IMR-90 (cell line): ENCODE measurements around the gene SIM2. TPM values are rescaled to one million over a fixed set of nuclear protein-coding genes. Genes with fewer than 3 reads are reported as not detected.

ENCODE experiments used
- ATAC-seq: fragments of 200-7000 bp; cut with Tn5 transposase; 2 replicates; pipeline ENCODE4 v1.9.1; 2020; ENCODE audit warnings: low read depth, mild to moderate bottlenecking, moderate library complexity
- BruUV-seq: library from RNA; stranded (reverse); fragments of 400-500 nt; replicated peaks from 2 replicates; lab custom pipeline; 2021; lab: Mats Ljungman, UMichigan
- CTCF ChIA-PET: fragments of 300-600 bp; formaldehyde crosslinking; extraction: SDS; loops from one replicate; lab custom pipeline; 2021; ENCODE audit warnings: antibody characterized with exemption; lab: Yijun Ruan, JAX
- POLR2A ChIA-PET: fragments of 300-600 bp; sonication (Branson Sonifier 250); formaldehyde crosslinking; loops from one replicate; lab custom pipeline; 2022; ENCODE audit warnings: antibody characterized with exemption; ENCODE audit not compliant: unreplicated experiment; lab: Charles Lee
- DNase-seq: peaks from one replicate; pipeline ENCODE4 v3.0.0; 2013
- H2AFZ ChIP-seq: replicated peaks from 2 replicates; pipeline ENCODE3; 2013; ENCODE audit warnings: low read length, mild to moderate bottlenecking; ENCODE audit not compliant: poor library complexity
- H2AK5ac ChIP-seq: 2 replicates; pipeline ENCODE4 v1.6.1; 2013; ENCODE audit warnings: low read depth, low read length, inconsistent platforms
- H2AK9ac ChIP-seq: replicated peaks from 2 replicates; pipeline ENCODE3; 2013; ENCODE audit warnings: mild to moderate bottlenecking, low read depth, low read length, moderate library complexity; ENCODE audit not compliant: poor library complexity
- H2BK120ac ChIP-seq: 2 replicates; pipeline ENCODE4 v1.6.1; 2013; ENCODE audit warnings: low read depth, low read length, inconsistent platforms
- H2BK15ac ChIP-seq: 3 replicates; pipeline ENCODE4 v1.6.1; 2013; ENCODE audit warnings: low read depth, low read length, inconsistent platforms
- H2BK20ac ChIP-seq: 2 replicates; pipeline ENCODE4 v1.6.1; 2013; ENCODE audit warnings: low read depth, mild to moderate bottlenecking, inconsistent platforms, low read length, moderate library complexity
- H2BK5ac ChIP-seq: 2 replicates; pipeline ENCODE4 v1.6.1; 2013; ENCODE audit warnings: mild to moderate bottlenecking, low read depth, low read length, inconsistent platforms; ENCODE audit not compliant: poor library complexity, severe bottlenecking
- H3K14ac ChIP-seq: replicated peaks from 2 replicates; pipeline ENCODE4 v1.6.1; 2013; ENCODE audit warnings: low read depth, low read length, inconsistent platforms
- H3K18ac ChIP-seq: 2 replicates; pipeline ENCODE4 v1.6.1; 2013; ENCODE audit warnings: low read depth, low read length, control low read depth
- H3K23ac ChIP-seq: 2 replicates; pipeline ENCODE4 v1.6.1; 2013; ENCODE audit warnings: low read depth, low read length, inconsistent platforms
- H3K27ac ChIP-seq: 2 replicates; pipeline ENCODE4 v1.5.1; 2013; ENCODE audit warnings: mild to moderate bottlenecking, control low read depth, low read length; ENCODE audit not compliant: insufficient read depth
- H3K27me3 ChIP-seq: 2 replicates; pipeline ENCODE4 v1.6.1; 2013; ENCODE audit warnings: low read length; ENCODE audit not compliant: control insufficient read depth, insufficient read depth
- H3K36me3 ChIP-seq: 2 replicates; pipeline ENCODE4 v1.6.1; 2013; ENCODE audit warnings: low read length, mixed read lengths; ENCODE audit not compliant: control insufficient read depth, insufficient read depth
- H3K4ac ChIP-seq: 2 replicates; pipeline ENCODE4 v1.6.1; 2013; ENCODE audit warnings: low read depth, low read length, inconsistent platforms
- H3K4me1 ChIP-seq: 2 replicates; pipeline ENCODE4 v1.6.1; 2013; ENCODE audit warnings: low read length, mixed read lengths; ENCODE audit not compliant: control insufficient read depth, insufficient read depth
- H3K4me2 ChIP-seq: 2 replicates; pipeline ENCODE4 v1.6.1; 2013; ENCODE audit warnings: low read depth, mild to moderate bottlenecking, control low read depth, low read length, moderate library complexity
- H3K4me3 ChIP-seq: 2 replicates; pipeline ENCODE4 v1.5.1; 2013; ENCODE audit warnings: low read depth, mild to moderate bottlenecking, control low read depth, low read length, moderate library complexity; ENCODE audit not compliant: insufficient read depth
- H3K56ac ChIP-seq: 2 replicates; pipeline ENCODE4 v1.6.1; 2013; ENCODE audit warnings: low read length, inconsistent platforms; ENCODE audit not compliant: insufficient read depth; ENCODE audit errors: extremely low read depth
- H3K79me1 ChIP-seq, 2 experiments: 2 replicates each; pipeline ENCODE4 v1.6.1; 2013; ENCODE audit warnings: low read length in 2 of 2, inconsistent platforms in 1 of 2, low read depth in 1 of 2
- H3K9ac ChIP-seq: 2 replicates; pipeline ENCODE4 v1.6.1; 2013; ENCODE audit warnings: low read depth, low read length, control low read depth
- H3K9me1 ChIP-seq: 2 replicates; pipeline ENCODE4 v1.6.1; 2013; ENCODE audit warnings: low read length, inconsistent platforms; ENCODE audit not compliant: insufficient read depth
- H3K9me3 ChIP-seq: 2 replicates; pipeline ENCODE4 v1.6.1; 2013; ENCODE audit warnings: low read length; ENCODE audit not compliant: control insufficient read depth, insufficient read depth
- H4K20me1 ChIP-seq: 2 replicates; pipeline ENCODE4 v1.6.1; 2013; ENCODE audit warnings: low read length, inconsistent platforms; ENCODE audit not compliant: insufficient read depth
- H4K5ac ChIP-seq: 2 replicates; pipeline ENCODE4 v1.6.1; 2013; ENCODE audit warnings: mild to moderate bottlenecking, low read depth, low read length, control low read depth
- H4K8ac ChIP-seq, 2 experiments: 2 replicates each; pipeline ENCODE4 v1.6.1; 2013; ENCODE audit warnings: low read depth in 2 of 2, low read length in 2 of 2, control low read depth in 1 of 2, inconsistent platforms in 1 of 2
- H4K91ac ChIP-seq: 2 replicates; pipeline ENCODE4 v1.6.1; 2013; ENCODE audit warnings: low read depth, low read length, inconsistent platforms; ENCODE audit not compliant: insufficient read depth
- CEBPB ChIP-seq: IDR thresholded peaks from 2 replicates; pipeline ENCODE4 v1.6.1; 2012; ENCODE audit warnings: low read depth, low read length, improper control_type of control experiment
- MXI1 ChIP-seq: IDR thresholded peaks from 2 replicates; pipeline ENCODE4 v1.6.1; 2012; ENCODE audit warnings: low read depth, mild to moderate bottlenecking, low read length, moderate library complexity, borderline replicate concordance
- RFX5 ChIP-seq: IDR thresholded peaks from 2 replicates; pipeline ENCODE4 v1.8.0; 2012; ENCODE audit warnings: low read depth, mild to moderate bottlenecking, low read length, moderate library complexity
- WGBS, 2 experiments: methylation state at CpG; one replicate each; pipeline versions ENCODE4 v1.1.5 to v1.1.7; 2013; ENCODE audit warnings: missing lambda C conversion rate in 2 of 2; ENCODE audit not compliant: insufficient read length in 1 of 2; ENCODE audit errors: extremely low coverage in 2 of 2; 5-methylcytosine and 5-hydroxymethylcytosine counted together
- dilution Hi-C: fragments of 300-500 bp; cut with HindIII; formaldehyde crosslinking; loops from one replicate; pipeline ENCODE4 v1.14.3; 2018; ENCODE audit warnings: low sequenced_read_pairs; ENCODE audit not compliant: unreplicated experiment
- in situ Hi-C: fragments of 300-500 bp; cut with MboI; formaldehyde crosslinking; loops from 3 replicates; pipeline ENCODE4 v1.14.3; 2019; ENCODE audit warnings: low sequenced_read_pairs, inconsistent platforms, mixed read lengths
- intact Hi-C: fragments of 100-400 bp; cut with micrococcal nuclease; formaldehyde crosslinking; loops from 2 replicates; pipeline ENCODE4 v1.10.0; 2022
- polyA plus RNA-seq, 3 experiments: library from polyadenylated mRNA; depleted of rRNA; stranded (reverse); fragments of >200 nt; gene quantifications; 2 replicates each; pipeline ENCODE4 v1.2.3, GENCODE V29; 2012; ENCODE audit warnings: low replicate concordance in 1 of 3
- total RNA-seq: library from RNA; depleted of rRNA; stranded (reverse); fragments of >200 nt; gene quantifications from 2 replicates; pipeline ENCODE4 v1.2.3, GENCODE V29; 2012
- TF ChIP-seq, protein P1 (sequence below): fragments of 150-350 bp; IDR thresholded peaks from 2 replicates; pipeline ENCODE4 v1.6.1; 2017; ENCODE audit warnings: mild to moderate bottlenecking, antibody characterized with exemption, low read length, low read depth

Gene SIM2
- total and polyA plus RNA-seq, 2 of the 4 experiments (the other 2 are of a cell fraction) = 2.2 to 7.5 TPM

DNA sequence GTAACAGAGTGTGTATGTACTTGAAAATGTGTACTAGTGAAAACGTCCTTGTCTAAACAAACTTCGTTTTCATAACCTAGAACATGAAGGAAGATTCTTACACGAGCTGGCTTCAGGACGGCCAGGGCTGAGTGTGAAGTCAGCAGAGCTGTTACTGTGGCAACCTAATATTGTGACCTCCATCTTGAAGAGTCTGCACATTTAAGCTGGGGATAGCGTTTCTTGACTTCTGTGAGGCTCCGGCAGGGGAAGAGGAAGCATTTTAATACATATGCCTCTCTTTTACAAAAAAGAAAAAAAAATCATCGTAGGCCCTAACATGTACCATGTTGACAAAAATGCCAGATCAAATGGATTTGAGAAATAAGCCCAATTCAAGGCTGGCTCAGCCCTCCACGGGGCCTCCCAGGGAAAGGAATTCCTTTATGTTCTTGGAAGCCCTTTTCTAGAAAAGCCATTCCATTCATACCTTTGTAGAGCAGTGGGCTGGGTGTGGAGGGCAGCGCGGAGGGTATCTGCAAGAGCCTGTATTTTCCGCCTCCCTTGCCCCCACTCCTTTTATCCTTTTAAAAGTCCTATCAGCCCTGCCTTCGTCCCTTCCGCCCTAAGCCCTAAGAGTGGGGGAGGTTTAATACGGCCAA lies 51.1 kb downstream of the SIM2 start:
- no peak overlapping the region for H4K91ac ChIP-seq
- H4K20me1 ChIP-seq = no peaks in the 10 kb centered on the region
- peaks cover 17% of the 10 kb centered on the region for H3K4me1 ChIP-seq
- peaks cover 2% of the 10 kb centered on the region; the same call in 1 of the 2 replicates for H3K36me3 ChIP-seq
- H2BK5ac ChIP-seq = no peak overlapping the region
- no peak overlapping the region for H3K56ac ChIP-seq
- dilution Hi-C loops = no loop called here
- TF ChIP-seq, protein P1, sequence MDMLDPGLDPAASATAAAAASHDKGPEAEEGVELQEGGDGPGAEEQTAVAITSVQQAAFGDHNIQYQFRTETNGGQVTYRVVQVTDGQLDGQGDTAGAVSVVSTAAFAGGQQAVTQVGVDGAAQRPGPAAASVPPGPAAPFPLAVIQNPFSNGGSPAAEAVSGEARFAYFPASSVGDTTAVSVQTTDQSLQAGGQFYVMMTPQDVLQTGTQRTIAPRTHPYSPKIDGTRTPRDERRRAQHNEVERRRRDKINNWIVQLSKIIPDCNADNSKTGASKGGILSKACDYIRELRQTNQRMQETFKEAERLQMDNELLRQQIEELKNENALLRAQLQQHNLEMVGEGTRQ = no peak
- TF ChIP-seq MXI1 (no peak), RFX5 (no peak), CEBPB (no peak)
- H2BK15ac ChIP-seq = no peak overlapping the region
- H2BK120ac ChIP-seq = no peak overlapping the region
- no peaks in the 10 kb centered on the region for H3K9me3 ChIP-seq
- 0 out of 4 replicates have a peak, but pooled peaks cover 0 to 4% of the 10 kb centered on the region in 2 experiments for H3K79me1 ChIP-seq
- no peak overlapping the region for H3K9ac ChIP-seq
- H3K4me2 ChIP-seq = no peak overlapping the region
- no peak for ATAC-seq
- peak overlapping the region; percentile 50; the same call in 1 of the 2 replicates for H3K4ac ChIP-seq
- WGBS, 2 experiments = no CpG with 5 or more reads among the region's 14 CpGs
- H2AK5ac ChIP-seq = peak overlapping the region; percentile 1; the same call in 1 of the 2 replicates
- H3K14ac ChIP-seq = 0 out of 2 replicates have a peak overlapping the region, but pooled peaks have one; percentile 10
- ChIA-PET CTCF (interaction anchor here (0.6 to 1.5 kb wide), 2 partner anchors 104 to 335 kb away, joined by 3 to 5 read pairs; no protein-coding TSS in a partner anchor), POLR2A (no interaction called here)
- peak; percentile 44 for DNase-seq
- intact Hi-C loops = loop anchor here (2.0 to 10.0 kb wide), 2 partner anchors 97 to 245 kb away; no protein-coding TSS in a partner anchor
- BruUV-seq = no TSS peak
- H2AFZ ChIP-seq = no peak overlapping the region
- H3K9me1 ChIP-seq = peaks cover 14% of the 10 kb centered on the region
- H2BK20ac ChIP-seq = peak overlapping the region; percentile 9; the same call in 1 of the 2 replicates
- no peak overlapping the region for H3K27ac ChIP-seq
- no peak overlapping the region for H4K8ac ChIP-seq
- in situ Hi-C loops = no loop called here
- no peak overlapping the region for H2AK9ac ChIP-seq
- no peak overlapping the region for H3K18ac ChIP-seq
- H4K5ac ChIP-seq = no peak overlapping the region
- no peak overlapping the region for H3K4me3 ChIP-seq
- peaks cover 2% of the 10 kb centered on the region for H3K27me3 ChIP-seq
- no peak overlapping the region for H3K23ac ChIP-seq
